ENCODE data around the gene ALG10B. TPM values are rescaled to one million over a fixed set of nuclear protein-coding genes. Genes with fewer than 3 reads are reported as not detected.

ALG10B gene
- 1 to 10 TPM; 2.8 to 6.7 TPM for total RNA-seq

GRCh38 chr12:38316391-38317129 lies at the start of gene ALG10B:
Gene ALG10B, plus strand, starts transcription at chr12:38316774. Its CDS starts 120 bp downstream, at chr12:38316894.

Small RNA genes within 50 kb of the gene (small RNA-seq; reads per million reads assigned to genes)
- 0 reads per million in 2 donors for gene RF00019

Data from melanocyte of skin (primary cell).